Measurements from ENCODE around the gene FCGR3B.
"Not testable (repeated sequence)": the region's sequence is repeated elsewhere in the genome, so short reads cannot be mapped to it uniquely, and the experiment has no call there.

FCGR3B gene

GRCh38 chr1:161631076-161631475 lies at the start of gene FCGR3B:
Gene FCGR3B (minus strand): TSS chr1:161631176. CDS start chr1:161631094, 82 bp downstream.
- DNase-seq: no peak

GRCh38 chr1:161678500-161678899 lies 47.5 kb upstream of the FCGR3B start:
- no peak for DNase-seq

- DNase-seq: no peak
Measured at GRCh38 chr1:161676958-161677689, 46.1 kb upstream of the FCGR3B start.

GRCh38 chr1:161676441-161676840 lies 45.5 kb upstream of the FCGR3B start:
- DNase-seq: no peak

GRCh38 chr1:161674908-161675307 lies 43.9 kb upstream of the FCGR3B start:
- DNase-seq: not testable (repeated sequence)

GRCh38 chr1:161674447-161674846 lies 43.5 kb upstream of the FCGR3B start:
- not testable (repeated sequence) for DNase-seq

GRCh38 chr1:161673437-161673836 lies 42.5 kb upstream of the FCGR3B start:
- not testable (repeated sequence) for DNase-seq

- not testable (repeated sequence) for DNase-seq
Measured at GRCh38 chr1:161671045-161672020, 40.4 kb upstream of the FCGR3B start.

- DNase-seq: not testable (repeated sequence)
Measured at GRCh38 chr1:161664689-161665088, 33.7 kb upstream of the FCGR3B start.

- DNase-seq: not testable (repeated sequence)
Measured at GRCh38 chr1:161663569-161663968, 32.6 kb upstream of the FCGR3B start.

- not testable (repeated sequence) for DNase-seq
Measured at GRCh38 chr1:161662684-161663339, 31.8 kb upstream of the FCGR3B start, which contains the start of gene FCGR2B. Gene FCGR2B (plus strand): TSS chr1:161663143. CDS start chr1:161663242, 99 bp downstream.

- DNase-seq: not testable (repeated sequence)
Measured at GRCh38 chr1:161661660-161662311, 30.8 kb upstream of the FCGR3B start.

GRCh38 chr1:161658524-161658923 lies 27.5 kb upstream of the FCGR3B start:
- DNase-seq: not testable (repeated sequence)

GRCh38 chr1:161653971-161654370 lies 23.0 kb upstream of the FCGR3B start:
- not testable (repeated sequence) for DNase-seq

- not testable (repeated sequence) for DNase-seq
Measured at GRCh38 chr1:161653541-161653940, 22.6 kb upstream of the FCGR3B start.

- DNase-seq: not testable (repeated sequence)
Measured at GRCh38 chr1:161647507-161648360, 16.8 kb upstream of the FCGR3B start.

- DNase-seq: not testable (repeated sequence)
Measured at GRCh38 chr1:161644855-161645254, 13.9 kb upstream of the FCGR3B start.

- not testable (repeated sequence) for DNase-seq
Measured at GRCh38 chr1:161643481-161644208, 12.7 kb upstream of the FCGR3B start.

GRCh38 chr1:161642697-161643096 lies 11.7 kb upstream of the FCGR3B start:
- not testable (repeated sequence) for DNase-seq

GRCh38 chr1:161639203-161639602 lies 8.2 kb upstream of the FCGR3B start:
- DNase-seq: not testable (repeated sequence)
